Mononuclear cell (primary cell): Measurements from ENCODE around the gene MANEA. TPM values are rescaled to one million over a fixed set of nuclear protein-coding genes. Genes with fewer than 3 reads are reported as not detected.
"Not testable (repeated sequence)": the region's sequence is repeated elsewhere in the genome, so short reads cannot be mapped to it uniquely, and the experiment has no call there.

ENCODE experiments used
- H3K27me3 ChIP-seq: 2 replicates; pipeline ENCODE4 v1.6.0; 2011; ENCODE audit warnings: low read length, control low read depth; ENCODE audit not compliant: insufficient read depth
- H3K4me1 ChIP-seq: 2 replicates; pipeline ENCODE4 v1.5.1; 2011; ENCODE audit warnings: mild to moderate bottlenecking, low read length, control low read depth; ENCODE audit not compliant: insufficient read depth
- H3K4me3 ChIP-seq: 2 replicates; pipeline ENCODE4 v1.5.1; 2011; ENCODE audit warnings: mild to moderate bottlenecking, low read length, moderate library complexity
- H3K9me3 ChIP-seq: 2 replicates; pipeline ENCODE4 v1.5.1; 2011; ENCODE audit warnings: low read depth, mild to moderate bottlenecking, control low read depth, low read length
- total RNA-seq: library from RNA; depleted of rRNA; stranded (reverse); fragments of >200 nt; gene quantifications from one replicate; pipeline ENCODE4 v1.2.3, GENCODE V29; 2012

MANEA gene
- total RNA-seq, 1 donor, result 5.5 TPM

- no peaks in the 10 kb centered on the region for H3K9me3 ChIP-seq
- H3K27me3 ChIP-seq, result no peaks in the 10 kb centered on the region
- peaks cover 20% of the 10 kb centered on the region for H3K4me1 ChIP-seq
- no peak overlapping the region for H3K4me3 ChIP-seq
Observed at GRCh38 chr6:95572098-95572497, 5.2 kb upstream of the MANEA start.

DNA sequence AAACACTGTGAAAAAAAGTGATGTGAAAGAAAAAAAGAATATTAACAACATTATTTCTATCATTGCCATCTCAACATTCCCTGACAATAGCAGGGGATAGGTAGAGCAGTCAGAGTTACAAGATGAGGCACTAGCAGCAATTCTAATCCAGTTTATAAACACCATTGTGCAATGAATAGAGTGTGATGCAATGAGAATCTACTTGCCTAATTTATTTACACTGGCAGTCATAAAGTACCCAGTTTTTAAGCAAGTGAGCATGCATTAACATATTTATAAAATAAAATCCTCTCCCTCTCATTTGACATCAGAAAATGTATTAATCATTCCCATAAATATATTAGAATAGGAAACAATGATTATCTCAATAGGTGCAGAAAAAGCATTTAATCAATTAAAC lies 2.5 kb upstream of the MANEA start:
- no peaks in the 10 kb centered on the region for H3K9me3 ChIP-seq
- no peak overlapping the region for H3K4me3 ChIP-seq
- H3K4me1 ChIP-seq, result peaks cover 27% of the 10 kb centered on the region
- no peaks in the 10 kb centered on the region for H3K27me3 ChIP-seq

GRCh38 chr6:95576218-95576997 lies 927 bp upstream of the MANEA start:
- H3K27me3 ChIP-seq, result no peaks in the 10 kb centered on the region
- peaks cover 25% of the 10 kb centered on the region for H3K4me1 ChIP-seq
- H3K9me3 ChIP-seq, result no peaks in the 10 kb centered on the region
- peak overlapping the region; percentile 82 for H3K4me3 ChIP-seq

- peaks cover 19% of the 10 kb centered on the region for H3K4me1 ChIP-seq
- H3K27me3 ChIP-seq, result no peaks in the 10 kb centered on the region
Observed at GRCh38 chr6:95576998-95577303, 384 bp upstream of the MANEA start.

GRCh38 chr6:95578106-95578410 lies 723 bp downstream of the MANEA start:
- H3K27me3 ChIP-seq, result no peaks in the 10 kb centered on the region
- no peaks in the 10 kb centered on the region for H3K9me3 ChIP-seq
- H3K4me3 ChIP-seq, result peak overlapping the region; percentile 82
- H3K4me1 ChIP-seq, result peaks cover 11% of the 10 kb centered on the region

More at GRCh38 chr6:95576998-95577303, 384 bp upstream of the MANEA start:
- Histone ChIP-seq H3K4me3 (peak overlapping the region; percentile 82), H3K9me3 (no peaks in the 10 kb centered on the region)

GRCh38 chr6:95581073-95581472 lies 3.7 kb downstream of the MANEA start:
- H3K27me3 ChIP-seq, result no peaks in the 10 kb centered on the region
- H3K4me3 ChIP-seq, result no peak overlapping the region
- H3K4me1 ChIP-seq, result peaks cover 8% of the 10 kb centered on the region
- H3K9me3 ChIP-seq, result peaks cover 13% of the 10 kb centered on the region

- not testable (repeated sequence) for H3K4me3 ChIP-seq, H3K4me1 ChIP-seq, H3K27me3 ChIP-seq
- peaks cover 13% of the 10 kb centered on the region for H3K9me3 ChIP-seq
Observed at GRCh38 chr6:95584226-95584625, 6.9 kb downstream of the MANEA start.

GRCh38 chr6:95587989-95588388 lies 10.7 kb downstream of the MANEA start:
- peaks cover 13% of the 10 kb centered on the region for H3K9me3 ChIP-seq
- H3K27me3 ChIP-seq, result no peaks in the 10 kb centered on the region
- H3K4me3 ChIP-seq, result no peak overlapping the region
- H3K4me1 ChIP-seq, result no peaks in the 10 kb centered on the region

DNA sequence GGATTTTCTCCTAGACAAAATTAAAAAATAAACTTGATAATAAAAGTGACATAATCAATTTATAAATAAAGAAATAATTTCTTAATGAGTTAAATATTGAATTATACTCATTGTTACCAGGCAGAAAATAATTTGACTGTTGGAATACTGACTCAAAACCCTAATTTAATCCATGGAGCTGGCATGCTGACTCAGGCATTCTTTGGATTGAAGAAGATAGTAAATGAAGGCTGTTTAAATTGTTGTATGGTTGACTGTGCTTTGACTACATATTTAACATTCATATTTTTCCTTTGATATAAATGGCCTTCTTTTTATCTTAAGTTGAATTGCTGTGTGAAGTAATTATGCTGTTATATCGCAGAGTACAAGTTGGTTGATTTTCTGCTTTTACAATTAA lies 11.7 kb downstream of the MANEA start:
- no peak overlapping the region for H3K4me3 ChIP-seq
- H3K9me3 ChIP-seq, result peaks cover 5% of the 10 kb centered on the region
- no peaks in the 10 kb centered on the region for H3K4me1 ChIP-seq
- no peaks in the 10 kb centered on the region for H3K27me3 ChIP-seq

- Histone ChIP-seq H3K4me1 (no peaks in the 10 kb centered on the region), H3K4me3 (no peak overlapping the region), H3K27me3 (no peaks in the 10 kb centered on the region), H3K9me3 (no peaks in the 10 kb centered on the region)
Observed at GRCh38 chr6:95589826-95590570, 12.7 kb downstream of the MANEA start.

- Histone ChIP-seq H3K27me3 (no peaks in the 10 kb centered on the region), H3K9me3 (no peaks in the 10 kb centered on the region), H3K4me1 (no peaks in the 10 kb centered on the region), H3K4me3 (no peak overlapping the region)
Observed at GRCh38 chr6:95593025-95593424, 15.7 kb downstream of the MANEA start.

DNA sequence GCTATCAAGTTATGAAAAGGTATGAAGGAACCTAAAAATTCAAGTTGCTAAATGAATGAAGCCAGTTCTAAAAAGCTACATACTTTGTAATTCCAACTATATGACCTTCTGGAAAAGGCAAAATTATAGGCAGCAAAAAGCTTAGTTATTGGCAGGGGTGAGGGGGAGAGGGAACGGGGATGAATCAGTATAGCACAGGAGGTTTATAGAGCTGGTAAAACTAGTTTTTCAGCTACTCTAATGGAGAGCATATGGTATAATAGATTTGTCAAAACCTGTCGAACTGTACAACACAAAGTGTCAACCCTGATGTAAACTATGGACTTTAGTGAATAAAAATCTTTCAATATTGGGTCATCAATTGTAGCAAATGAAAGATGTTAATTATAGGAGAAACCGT lies 18.7 kb downstream of the MANEA start:
- Histone ChIP-seq H3K4me1 (no peaks in the 10 kb centered on the region), H3K4me3 (no peak overlapping the region), H3K27me3 (no peaks in the 10 kb centered on the region), H3K9me3 (no peaks in the 10 kb centered on the region)

DNA sequence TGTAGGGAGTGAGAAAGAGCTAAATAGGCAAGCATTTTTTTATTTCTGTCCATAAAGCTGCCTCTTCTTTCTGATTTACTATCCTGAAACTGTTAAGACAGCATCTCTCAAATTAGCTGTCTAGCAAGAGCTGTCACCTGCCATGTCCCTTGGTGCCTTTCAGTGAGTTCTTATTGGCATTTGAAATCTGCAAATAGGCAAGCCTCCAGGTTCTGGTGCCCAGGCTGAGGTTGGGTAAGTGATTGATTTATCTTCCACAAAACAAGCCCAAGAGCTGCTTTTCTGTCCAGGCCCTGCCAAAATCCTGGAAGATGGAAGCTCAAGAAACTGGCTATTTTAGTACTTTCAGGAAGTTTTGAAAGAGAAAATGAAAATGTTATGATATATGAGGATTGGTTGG lies 22.4 kb downstream of the MANEA start:
- no peaks in the 10 kb centered on the region for H3K4me1 ChIP-seq
- no peaks in the 10 kb centered on the region for H3K9me3 ChIP-seq
- no peaks in the 10 kb centered on the region for H3K27me3 ChIP-seq
- no peak overlapping the region for H3K4me3 ChIP-seq

- Histone ChIP-seq H3K27me3 (no peaks in the 10 kb centered on the region), H3K4me3 (no peak overlapping the region), H3K4me1 (no peaks in the 10 kb centered on the region), H3K9me3 (no peaks in the 10 kb centered on the region)
Observed at GRCh38 chr6:95601133-95601532, 23.8 kb downstream of the MANEA start.

DNA sequence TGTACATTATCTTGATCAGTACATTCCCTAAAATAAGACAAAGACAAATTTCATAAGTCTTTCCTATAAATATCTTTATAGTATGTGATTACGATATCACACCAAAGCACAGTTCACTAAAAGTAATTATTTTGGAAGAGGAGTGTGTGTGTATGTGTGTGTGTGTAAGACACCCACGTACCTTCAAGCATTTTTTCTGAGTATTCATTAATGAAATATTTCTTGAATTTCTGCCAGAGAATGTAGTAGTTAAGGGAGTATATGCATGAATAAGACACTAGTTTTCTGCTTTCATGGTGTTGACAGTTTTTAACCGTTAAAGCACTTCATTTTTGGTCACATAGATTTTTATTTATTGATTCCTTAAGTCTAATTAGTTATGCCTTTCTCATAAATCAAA lies 36.8 kb downstream of the MANEA start:
- Histone ChIP-seq H3K4me1 (no peaks in the 10 kb centered on the region), H3K27me3 (no peaks in the 10 kb centered on the region), H3K9me3 (no peaks in the 10 kb centered on the region), H3K4me3 (no peak overlapping the region)

DNA sequence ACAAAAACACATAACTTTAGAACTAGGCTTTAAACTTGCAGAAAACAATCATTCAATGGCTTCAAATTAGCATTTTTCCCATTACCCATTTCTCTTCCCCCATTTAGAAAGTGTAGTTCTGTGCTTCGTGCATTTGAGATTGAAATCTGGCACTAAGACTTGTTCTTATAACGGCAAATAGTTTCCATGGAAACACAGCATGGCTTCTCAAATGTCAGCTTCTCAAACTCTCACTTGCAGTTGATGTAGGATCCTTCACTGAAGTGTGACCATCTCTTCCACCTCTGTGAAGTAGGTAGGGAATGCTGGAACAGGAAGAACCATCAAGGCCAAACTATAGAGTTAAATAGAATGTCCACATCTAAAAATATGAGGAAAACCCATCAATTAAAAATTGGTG lies 52.2 kb downstream of the MANEA start:
- Histone ChIP-seq H3K4me1 (no peaks in the 10 kb centered on the region), H3K4me3 (no peak overlapping the region), H3K9me3 (no peaks in the 10 kb centered on the region), H3K27me3 (no peaks in the 10 kb centered on the region)
